ENCODE measurements around the gene GRHL1. TPM values are rescaled to one million over a fixed set of nuclear protein-coding genes. Genes with fewer than 3 reads are reported as not detected.
A peak's percentile ranks its signal among the peaks of the same experiment; 100 is the strongest.

The GRHL1 gene
- total and polyA plus RNA-seq, 2 of the 4 experiments (the other 2 are of a cell fraction): 0.18 to 0.21 TPM

- in situ Hi-C loops (cut with MboI; ENCODE audit: low sequenced_read_pairs) (no loop called here), dilution Hi-C loops (cut with HindIII; ENCODE audit: low sequenced_read_pairs, unreplicated experiment) (no loop called here), intact Hi-C loops (cut with micrococcal nuclease) (no loop called here)
- H2BK5ac ChIP-seq (ENCODE audit: low read depth, low read length, poor library complexity, severe bottlenecking): no peak overlapping the region
- POLR2A ChIA-PET (ENCODE audit: unreplicated experiment): no interaction called here
- CTCF ChIA-PET: no interaction called here
- no peaks in the 10 kb centered on the region for H3K79me1 ChIP-seq (ENCODE audit: low read depth in 1 of 2, low read length in 2 of 2)
- peaks cover 2% of the 10 kb centered on the region; the same call in 1 of the 2 replicates for H3K9me3 ChIP-seq (ENCODE audit: control insufficient read depth, insufficient read depth, low read length)
- no peak overlapping the region for H3K9ac ChIP-seq (ENCODE audit: low read depth, low read length)
- no peak overlapping the region for H2AK9ac ChIP-seq (replicated peaks; ENCODE audit: low read depth, low read length, poor library complexity)
- H2BK20ac ChIP-seq (ENCODE audit: low read depth, low read length): no peak overlapping the region
- BruUV-seq (replicated peaks): no TSS peak
- 83% methylated on average over 2 of the region's 10 CpGs; no CpG with 5 or more reads in 1 of the 2 experiments for WGBS, 2 experiments (ENCODE audit: extremely low coverage in 2 of 2, insufficient read length in 1 of 2)
- H3K9me1 ChIP-seq (ENCODE audit: insufficient read depth, low read length): peaks cover 6% of the 10 kb centered on the region; the same call in 1 of the 2 replicates
- no peak overlapping the region for H2BK15ac ChIP-seq (ENCODE audit: low read depth, low read length)
- no peak overlapping the region for H3K56ac ChIP-seq (ENCODE audit: extremely low read depth, insufficient read depth, low read length)
- no peak overlapping the region for H3K27ac ChIP-seq (ENCODE audit: insufficient read depth, low read length)
- ATAC-seq (ENCODE audit: low read depth) (no peak), DNase-seq (no peak)
- H3K18ac ChIP-seq (ENCODE audit: low read depth, low read length): no peak overlapping the region
- H3K4me1 ChIP-seq (ENCODE audit: control insufficient read depth, insufficient read depth, low read length): peaks cover 2% of the 10 kb centered on the region; the same call in 1 of the 2 replicates
- no peak overlapping the region for H2AFZ ChIP-seq (replicated peaks; ENCODE audit: low read length, poor library complexity)
- no peak overlapping the region for H2BK120ac ChIP-seq (ENCODE audit: low read depth, low read length)
- no peak overlapping the region for H4K8ac ChIP-seq (ENCODE audit: low read depth in 2 of 2, low read length in 2 of 2)
- no peak overlapping the region for H4K5ac ChIP-seq (ENCODE audit: low read depth, low read length)
- H3K4me3 ChIP-seq (ENCODE audit: insufficient read depth, low read depth, low read length): no peak overlapping the region
- H3K27me3 ChIP-seq (ENCODE audit: control insufficient read depth, insufficient read depth, low read length): peaks cover 8% of the 10 kb centered on the region; the same call in 1 of the 2 replicates
- no peak for TF ChIP-seq POLR2A (IDR thresholded peaks at IDR 0.05; ENCODE audit: low read depth, low read length)
- TF ChIP-seq RAD21 (IDR thresholded peaks at IDR 0.05; ENCODE audit: low read length): no peak
- TF ChIP-seq RFX5 (IDR thresholded peaks at IDR 0.05; ENCODE audit: low read depth, low read length): no peak
- no peak for TF ChIP-seq NFE2L2 (IDR thresholded peaks at IDR 0.05; ENCODE audit: low read depth, low read length)
- no peak for TF ChIP-seq FOS (IDR thresholded peaks at IDR 0.05; ENCODE audit: low read depth, low read length)
- TF ChIP-seq SMC3 (IDR thresholded peaks at IDR 0.05; ENCODE audit: low read depth, low read length): no peak
- TF ChIP-seq RCOR1 (IDR thresholded peaks at IDR 0.05; ENCODE audit: insufficient replicate concordance, low read length): no peak
- no peak for TF ChIP-seq BHLHE40 (IDR thresholded peaks at IDR 0.05; ENCODE audit: low read depth, low read length)
- TF ChIP-seq CEBPB (IDR thresholded peaks at IDR 0.05; ENCODE audit: low read depth, low read length): no peak
- no peak for TF ChIP-seq MAFK (IDR thresholded peaks at IDR 0.05; ENCODE audit: low read depth, low read length)
- TF ChIP-seq CHD1 (IDR thresholded peaks at IDR 0.05; ENCODE audit: low read depth, low read length): no peak
- no peak for TF ChIP-seq MAZ (IDR thresholded peaks at IDR 0.05; ENCODE audit: borderline replicate concordance, low read depth, low read length)
- TF ChIP-seq, protein P1, sequence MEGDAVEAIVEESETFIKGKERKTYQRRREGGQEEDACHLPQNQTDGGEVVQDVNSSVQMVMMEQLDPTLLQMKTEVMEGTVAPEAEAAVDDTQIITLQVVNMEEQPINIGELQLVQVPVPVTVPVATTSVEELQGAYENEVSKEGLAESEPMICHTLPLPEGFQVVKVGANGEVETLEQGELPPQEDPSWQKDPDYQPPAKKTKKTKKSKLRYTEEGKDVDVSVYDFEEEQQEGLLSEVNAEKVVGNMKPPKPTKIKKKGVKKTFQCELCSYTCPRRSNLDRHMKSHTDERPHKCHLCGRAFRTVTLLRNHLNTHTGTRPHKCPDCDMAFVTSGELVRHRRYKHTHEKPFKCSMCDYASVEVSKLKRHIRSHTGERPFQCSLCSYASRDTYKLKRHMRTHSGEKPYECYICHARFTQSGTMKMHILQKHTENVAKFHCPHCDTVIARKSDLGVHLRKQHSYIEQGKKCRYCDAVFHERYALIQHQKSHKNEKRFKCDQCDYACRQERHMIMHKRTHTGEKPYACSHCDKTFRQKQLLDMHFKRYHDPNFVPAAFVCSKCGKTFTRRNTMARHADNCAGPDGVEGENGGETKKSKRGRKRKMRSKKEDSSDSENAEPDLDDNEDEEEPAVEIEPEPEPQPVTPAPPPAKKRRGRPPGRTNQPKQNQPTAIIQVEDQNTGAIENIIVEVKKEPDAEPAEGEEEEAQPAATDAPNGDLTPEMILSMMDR (conservative IDR thresholded peaks at IDR 0.05; ENCODE audit: low read depth, low read length): no peak
- TF ChIP-seq USF2 (IDR thresholded peaks at IDR 0.05; ENCODE audit: low read depth, low read length): no peak
- no peaks in the 10 kb centered on the region for H3K36me3 ChIP-seq (ENCODE audit: control insufficient read depth, insufficient read depth, low read length)
- peak overlapping the region; percentile 16; the same call in 1 of the 2 replicates for H2AK5ac ChIP-seq (ENCODE audit: low read depth, low read length)
- H3K14ac ChIP-seq (replicated peaks; ENCODE audit: low read depth, low read length): no peak overlapping the region
- no peak overlapping the region for H3K4ac ChIP-seq (ENCODE audit: low read depth, low read length)
- no peak overlapping the region for H3K4me2 ChIP-seq (ENCODE audit: low read depth, low read length)
- H4K20me1 ChIP-seq (ENCODE audit: insufficient read depth, low read length): no peaks in the 10 kb centered on the region
- no peak overlapping the region for H4K91ac ChIP-seq (ENCODE audit: insufficient read depth, low read depth, low read length)
- no peak overlapping the region for H3K23ac ChIP-seq (ENCODE audit: low read depth, low read length)
Observed at GRCh38 chr2:10022966-10023662, 71.6 kb downstream of the GRHL1 start.

All from IMR-90 (cell line).